ENCODE results near the gene FUT6.

FUT6 gene

DNA sequence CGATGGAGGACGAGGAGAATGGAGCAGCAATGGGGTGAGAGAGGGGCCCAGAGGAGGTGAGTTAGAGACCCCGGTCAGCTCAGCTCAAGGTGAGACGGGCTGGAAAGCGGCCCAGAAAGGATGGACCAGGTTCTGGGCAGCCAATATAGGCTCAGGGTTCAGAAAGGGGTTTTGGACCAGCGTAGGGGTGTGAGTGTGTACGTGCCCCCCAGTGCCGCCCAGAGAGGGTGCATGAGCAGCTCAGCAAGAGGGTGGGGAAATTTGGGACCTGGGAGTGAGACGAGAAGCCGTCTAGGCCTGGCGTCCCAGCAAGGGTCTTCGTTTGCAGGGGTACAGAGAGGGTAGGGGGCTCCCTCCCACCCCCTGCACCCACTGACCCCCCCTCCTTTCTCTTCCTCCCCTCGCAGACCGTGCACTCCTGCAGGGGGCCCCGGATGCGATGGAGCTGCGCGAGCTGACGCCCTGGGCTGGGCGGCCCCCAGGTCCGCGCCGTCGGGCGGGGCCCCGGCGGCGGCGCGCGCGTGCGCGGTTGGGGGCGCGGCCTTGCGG is 12.1 kb downstream of the FUT6 start:
- DNase-seq = no peak

DNA sequence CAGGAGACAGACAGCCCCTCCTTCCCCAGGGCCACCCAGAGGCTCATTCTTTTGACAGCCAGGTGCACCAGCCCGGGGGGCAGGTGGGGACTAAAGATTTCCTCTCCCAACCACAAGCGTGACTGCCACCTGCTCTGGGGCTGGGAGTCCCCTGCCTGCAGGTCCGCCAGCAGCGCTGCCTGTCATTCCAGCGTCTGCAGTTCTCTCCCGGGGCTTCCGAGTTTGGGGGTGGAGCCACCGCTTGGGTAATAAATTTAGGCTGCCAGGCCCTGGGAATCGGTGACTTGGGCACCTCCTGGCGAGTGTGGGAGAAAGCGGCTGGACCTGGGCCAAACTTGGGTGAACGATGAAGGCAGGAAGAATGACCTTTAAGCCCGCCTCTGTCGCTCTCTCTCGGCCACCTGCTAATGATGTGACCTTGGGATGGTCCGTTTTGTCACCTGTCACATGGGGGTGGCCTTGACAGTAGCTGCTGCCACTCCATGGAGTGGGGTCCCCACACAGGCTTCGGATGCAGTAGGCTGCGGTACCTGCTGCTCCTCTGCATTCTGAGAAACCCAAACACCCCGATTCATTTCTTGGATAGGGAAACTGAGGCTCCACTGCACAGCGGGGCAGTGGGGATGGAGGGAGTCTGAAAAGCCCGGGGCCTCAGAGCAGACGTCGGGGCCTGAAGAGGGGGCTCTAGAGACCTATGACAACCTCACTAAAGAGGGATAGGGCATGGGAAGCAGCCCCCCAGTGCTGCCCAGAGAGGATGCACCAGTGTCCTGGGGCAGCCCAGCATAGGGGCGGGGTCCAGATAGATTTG is 12.8 kb downstream of the FUT6 start:
- DNase-seq = peak; percentile 82

DNA sequence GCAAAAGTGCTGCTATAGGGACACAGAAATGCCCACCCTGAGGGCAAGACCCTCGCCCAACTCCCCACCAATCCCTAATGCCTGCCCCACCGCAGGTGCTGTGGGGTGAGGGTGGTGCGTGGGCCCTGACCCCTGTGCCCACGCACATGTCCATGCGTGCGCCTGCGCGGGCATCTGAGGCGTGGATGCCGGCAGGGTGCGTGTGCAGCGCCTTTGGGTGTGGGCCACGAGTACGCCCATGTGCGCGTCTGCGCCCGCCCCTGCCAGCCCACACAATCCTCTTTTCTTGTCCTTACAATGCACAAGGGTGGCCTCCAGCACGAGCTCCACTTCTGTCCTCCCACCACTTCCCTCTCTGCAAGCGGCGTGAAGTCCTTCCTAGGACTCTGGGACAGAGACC is 14.3 kb downstream of the FUT6 start:
- DNase-seq = no peak

DNA sequence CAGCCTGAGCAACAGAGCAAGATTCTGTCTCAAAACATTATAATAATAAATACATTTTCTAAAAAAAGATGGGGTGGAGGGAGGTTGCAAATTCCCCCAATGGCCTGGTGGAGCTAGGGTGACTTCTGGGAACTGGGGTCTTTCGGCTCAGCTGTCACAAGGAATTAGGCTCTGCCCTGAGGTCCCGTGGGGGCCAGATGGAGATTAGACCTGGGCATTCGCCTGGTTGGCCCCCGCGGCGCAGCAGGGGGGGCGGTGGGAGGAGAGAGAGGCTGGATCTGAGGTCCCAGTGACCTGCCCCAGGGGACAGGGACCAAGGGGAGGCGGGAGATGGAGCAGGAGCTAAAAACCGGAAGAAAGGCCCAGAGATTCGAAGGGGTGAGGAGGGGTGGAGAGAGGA is 14.8 kb downstream of the FUT6 start:
- peak; percentile 86 for DNase-seq

DNA sequence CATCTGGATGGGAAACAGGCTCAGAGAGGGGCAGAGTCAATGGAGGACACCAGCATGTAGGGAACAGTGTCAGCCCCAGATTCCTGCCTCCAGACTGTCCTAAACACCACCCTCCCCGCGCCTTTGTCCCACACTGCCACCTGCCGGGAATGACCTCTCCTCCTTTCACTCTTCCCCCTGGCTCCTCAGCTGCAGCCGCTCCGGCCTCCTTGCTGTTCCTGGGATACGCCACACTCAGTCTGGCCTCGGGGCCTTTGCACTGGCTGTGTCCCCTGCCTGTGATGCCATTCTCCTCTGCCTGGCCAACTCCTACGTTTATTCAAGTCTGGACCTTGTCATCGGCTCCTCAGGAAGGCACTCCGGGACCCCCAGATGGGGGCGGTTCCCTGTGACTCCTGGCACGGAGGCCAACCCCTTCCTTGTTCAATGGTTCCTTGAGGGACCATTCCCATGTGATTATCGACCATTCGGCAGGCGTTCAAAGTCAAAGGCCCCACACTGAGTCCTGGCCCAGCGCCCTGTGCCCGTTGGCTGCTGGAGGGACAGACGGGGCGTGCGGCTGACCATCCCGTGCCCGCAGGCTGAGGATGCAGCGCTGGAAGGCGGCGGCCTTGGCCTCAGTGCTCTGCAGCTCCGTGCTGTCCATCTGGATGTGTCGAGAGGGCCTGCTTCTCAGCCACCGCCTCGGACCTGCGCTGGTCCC is 15.8 kb downstream of the FUT6 start:
- peak; percentile 52 for DNase-seq

DNA sequence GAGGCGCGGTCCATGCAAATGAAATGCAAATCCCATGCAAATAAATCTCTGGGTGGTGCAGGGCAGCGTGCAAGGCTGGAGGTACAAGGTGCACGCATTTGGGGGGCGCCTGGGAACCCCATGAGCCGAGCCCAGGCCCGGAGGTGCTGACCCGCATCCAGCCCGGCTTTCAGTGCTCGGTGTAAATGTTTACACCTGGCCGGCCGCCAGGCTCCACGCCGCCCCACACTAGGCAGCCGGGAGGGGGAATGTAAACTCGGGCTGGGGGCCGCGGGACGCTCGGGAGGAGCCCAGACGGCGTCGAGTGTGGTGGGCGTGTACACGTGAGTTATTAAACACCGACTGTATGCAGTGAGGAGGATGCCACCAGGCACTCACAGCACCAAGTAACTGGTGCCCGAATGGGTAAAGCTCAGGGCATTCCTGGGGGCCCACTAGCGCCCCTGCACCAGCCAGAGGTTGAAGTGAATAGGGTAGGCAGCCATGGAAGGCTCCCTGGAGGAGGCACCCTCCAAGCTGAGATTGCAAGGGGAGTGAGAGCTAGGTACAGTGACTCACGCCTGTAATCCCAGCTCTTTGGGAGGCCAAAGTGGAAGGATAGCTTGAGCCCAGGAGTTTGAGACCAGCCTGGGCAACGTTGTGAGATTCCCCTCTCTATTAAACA is 17.2 kb downstream of the FUT6 start:
- DNase-seq = no peak

DNA sequence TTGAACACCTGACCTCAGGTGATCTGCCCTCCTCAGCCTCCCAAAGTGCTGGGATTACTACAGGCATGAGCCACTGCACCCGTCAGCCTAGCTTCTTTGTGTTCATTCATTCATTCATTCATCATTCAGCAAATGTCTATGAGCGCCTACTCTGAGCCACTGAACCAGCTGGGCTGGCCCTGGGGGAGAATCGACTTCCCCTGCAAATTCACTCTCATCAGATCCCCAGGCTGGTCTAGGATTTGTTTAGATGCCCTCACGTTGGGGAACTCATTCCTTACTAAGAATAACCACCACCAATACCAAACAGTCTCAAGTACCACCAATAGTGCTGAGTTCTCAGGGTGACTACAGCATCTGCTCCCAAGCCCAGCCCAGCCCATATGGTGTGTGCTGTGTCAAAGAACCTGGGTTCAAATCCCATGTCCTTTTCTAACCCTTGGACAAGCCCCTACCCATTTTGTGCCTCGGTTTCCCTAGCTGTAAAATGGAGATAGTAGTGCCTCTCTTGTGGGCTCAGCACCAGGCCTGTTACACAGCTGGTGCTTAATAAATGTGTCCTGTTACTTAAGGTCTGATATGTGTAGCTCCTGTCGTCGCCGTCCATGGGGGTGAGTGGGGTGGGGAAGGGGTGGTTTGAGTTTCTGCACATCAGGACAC is 17.9 kb downstream of the FUT6 start:
- DNase-seq = no peak

DNA sequence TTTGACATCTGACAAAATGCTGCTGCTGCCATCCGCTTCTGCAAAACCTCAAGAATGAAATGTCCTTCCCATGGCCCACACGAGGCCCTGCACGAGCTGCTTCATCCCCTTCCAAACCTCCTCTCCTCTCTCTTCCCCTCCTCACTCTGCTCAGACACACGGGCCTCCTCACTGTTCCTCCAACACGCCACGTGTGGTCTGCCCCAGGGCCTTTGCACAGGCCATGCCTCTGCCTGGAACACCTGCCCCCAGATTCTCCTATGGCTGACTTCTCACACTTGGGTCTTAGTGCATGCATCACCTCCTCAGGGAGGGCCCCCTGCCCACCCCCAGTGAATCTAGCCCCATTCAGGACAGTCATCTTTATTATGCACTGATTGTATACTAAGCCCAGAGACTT is 18.7 kb downstream of the FUT6 start:
- no peak for DNase-seq

DNA sequence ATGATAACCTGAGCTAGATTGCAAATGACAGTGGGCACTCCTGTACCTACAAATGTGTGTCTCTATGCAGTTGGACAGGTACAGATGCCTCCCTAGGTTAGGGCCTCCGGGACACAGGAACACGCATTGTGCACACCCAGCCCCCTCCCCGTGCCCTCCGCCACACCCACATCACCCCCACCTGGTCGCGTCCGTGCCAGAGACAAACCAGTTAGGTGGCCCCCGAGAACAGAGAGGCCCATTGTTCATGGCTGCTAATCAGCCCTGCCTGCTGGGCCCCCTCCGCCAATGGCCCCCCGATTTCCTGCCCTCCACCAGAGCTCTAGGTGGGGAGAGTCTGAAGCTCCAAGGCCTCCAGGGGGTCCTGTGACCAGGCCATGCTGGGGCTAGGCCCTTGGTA is 20.9 kb downstream of the FUT6 start:
- no peak for DNase-seq

DNA sequence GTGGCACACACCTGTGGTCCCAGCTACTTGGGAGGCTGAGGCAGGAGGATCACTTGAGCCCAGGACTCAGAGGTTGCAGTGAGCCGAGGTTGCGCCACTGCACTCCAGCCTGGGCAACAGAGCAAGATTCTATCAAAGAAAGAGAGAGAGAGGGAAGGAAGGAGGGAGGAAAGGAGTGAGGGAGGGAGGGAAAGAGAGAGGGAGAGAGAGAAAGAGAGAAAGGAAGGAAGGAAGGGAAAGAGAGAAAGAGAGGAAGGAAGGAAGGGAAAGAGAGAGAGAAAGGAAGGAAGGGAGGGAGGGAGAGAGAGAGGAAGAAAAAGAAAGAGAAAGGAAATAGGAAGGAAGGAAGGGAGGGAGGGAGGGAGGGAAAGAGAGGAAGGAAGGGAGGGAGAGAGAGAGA is 22.3 kb downstream of the FUT6 start:
- no peak for DNase-seq

DNA sequence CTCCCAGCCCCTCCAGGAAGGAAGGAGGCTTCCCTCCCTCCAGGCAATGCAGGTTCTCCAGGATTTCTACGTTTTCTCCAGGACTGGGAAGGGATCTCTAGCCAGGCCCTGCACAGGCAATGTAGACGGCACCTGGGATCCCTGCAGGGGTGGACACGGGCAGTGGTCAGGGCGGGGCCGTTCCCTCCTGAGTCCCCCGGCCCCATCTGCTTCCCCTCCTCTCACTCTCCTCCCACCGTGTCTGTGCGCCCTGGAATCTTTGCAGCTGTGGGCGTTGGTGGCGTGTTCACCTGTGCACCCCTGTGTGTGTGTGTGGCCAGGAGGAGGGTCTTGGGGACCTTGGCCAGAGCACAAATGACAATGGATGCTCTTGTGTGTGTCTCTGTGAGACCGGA is 24.7 kb downstream of the FUT6 start:
- DNase-seq = no peak

DNA sequence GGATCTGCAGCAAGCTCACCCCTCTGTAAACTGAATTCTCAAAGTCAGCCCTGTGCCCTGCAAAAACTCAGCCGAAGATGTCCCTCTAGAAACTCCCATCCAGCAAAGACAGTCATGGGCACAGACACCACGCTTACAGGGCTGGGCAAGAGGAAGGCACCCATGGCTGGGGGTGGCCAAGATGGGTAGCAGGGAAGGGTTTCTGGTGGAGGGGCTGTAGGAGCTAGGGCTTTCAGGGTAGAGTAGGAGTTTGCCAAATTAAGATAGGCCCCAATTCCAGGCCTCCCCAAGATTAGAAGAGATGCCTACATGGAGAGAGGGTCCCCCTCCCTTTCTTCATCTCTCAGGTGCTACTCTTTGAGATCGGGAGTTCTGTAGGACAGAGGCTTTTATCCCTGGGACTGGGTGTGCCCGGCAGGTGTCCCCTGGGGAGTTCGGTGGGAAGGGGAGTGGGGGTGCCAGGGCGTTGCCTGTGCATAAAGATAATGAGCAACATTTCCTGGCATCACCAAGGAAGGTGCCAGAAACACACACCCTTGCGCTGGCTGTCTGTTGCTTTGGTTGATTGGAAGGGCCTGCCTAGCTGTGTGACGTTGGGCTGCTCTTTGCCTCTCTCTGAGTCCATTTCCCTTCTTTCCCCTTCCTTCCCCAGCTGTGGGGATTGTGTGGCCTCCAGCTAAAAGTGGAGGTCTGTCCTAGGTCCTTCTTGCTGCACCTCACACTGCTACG is 25.2 kb downstream of the FUT6 start:
- no peak for DNase-seq

DNA sequence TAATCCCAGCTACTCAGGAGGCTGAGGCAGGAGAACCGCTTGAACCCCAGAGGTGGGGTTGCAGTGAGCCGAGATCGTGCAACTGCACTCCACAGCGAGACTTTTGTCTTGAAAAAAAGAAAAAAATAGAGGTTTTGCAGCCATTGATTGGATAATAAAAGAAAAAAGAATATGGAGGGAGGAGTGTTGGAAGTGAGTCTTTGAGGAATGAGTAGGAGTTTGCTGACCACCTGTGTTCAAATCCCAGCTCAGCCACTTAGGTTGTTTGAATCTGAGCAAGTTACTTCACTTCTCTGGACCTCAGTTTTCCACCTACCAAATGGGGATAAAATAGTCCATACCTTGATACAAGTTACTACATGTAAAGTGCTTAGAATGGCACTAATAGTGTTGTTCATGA is 28.4 kb downstream of the FUT6 start:
- no peak for DNase-seq

DNA sequence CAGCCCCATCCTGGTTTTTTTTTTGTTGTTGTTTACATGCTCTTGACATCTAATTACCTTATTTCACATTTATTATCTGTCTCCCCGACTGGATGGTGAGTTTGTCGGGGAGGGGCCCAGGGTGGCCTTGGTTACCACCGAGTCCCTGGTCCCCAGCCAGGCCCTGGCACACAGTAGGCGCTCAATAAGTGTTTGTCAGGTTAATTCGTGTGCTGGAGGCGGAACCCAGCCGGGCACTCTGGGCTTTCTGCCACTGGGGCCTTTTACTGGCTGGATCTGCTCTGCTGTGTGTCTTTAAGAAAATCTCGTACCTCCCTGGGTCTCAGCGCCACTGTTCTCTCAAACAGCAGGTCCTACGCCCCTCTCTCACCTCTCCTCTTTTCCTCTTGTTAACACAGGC is 30.0 kb downstream of the FUT6 start:
- no peak for DNase-seq

DNA sequence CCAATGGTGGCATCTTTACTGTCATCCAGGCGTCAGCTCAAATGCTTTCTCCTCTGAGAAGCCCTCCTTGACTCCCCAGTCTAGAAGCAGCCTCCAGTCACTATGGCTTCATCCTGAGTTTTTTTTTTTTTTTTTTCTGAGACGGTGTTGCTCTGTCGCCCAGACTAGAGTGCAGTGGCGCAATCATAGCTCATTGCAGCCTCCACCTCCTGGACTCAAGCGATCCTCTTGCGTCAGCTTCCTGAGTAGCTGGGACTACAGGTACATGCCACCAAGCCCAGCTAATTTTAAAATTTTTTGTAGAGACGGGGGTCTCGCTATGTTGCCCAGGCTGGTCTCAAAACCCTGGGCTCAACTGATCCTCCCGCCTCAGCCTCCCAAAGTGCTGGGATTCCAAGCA is 30.4 kb downstream of the FUT6 start:
- no peak for DNase-seq

DNA sequence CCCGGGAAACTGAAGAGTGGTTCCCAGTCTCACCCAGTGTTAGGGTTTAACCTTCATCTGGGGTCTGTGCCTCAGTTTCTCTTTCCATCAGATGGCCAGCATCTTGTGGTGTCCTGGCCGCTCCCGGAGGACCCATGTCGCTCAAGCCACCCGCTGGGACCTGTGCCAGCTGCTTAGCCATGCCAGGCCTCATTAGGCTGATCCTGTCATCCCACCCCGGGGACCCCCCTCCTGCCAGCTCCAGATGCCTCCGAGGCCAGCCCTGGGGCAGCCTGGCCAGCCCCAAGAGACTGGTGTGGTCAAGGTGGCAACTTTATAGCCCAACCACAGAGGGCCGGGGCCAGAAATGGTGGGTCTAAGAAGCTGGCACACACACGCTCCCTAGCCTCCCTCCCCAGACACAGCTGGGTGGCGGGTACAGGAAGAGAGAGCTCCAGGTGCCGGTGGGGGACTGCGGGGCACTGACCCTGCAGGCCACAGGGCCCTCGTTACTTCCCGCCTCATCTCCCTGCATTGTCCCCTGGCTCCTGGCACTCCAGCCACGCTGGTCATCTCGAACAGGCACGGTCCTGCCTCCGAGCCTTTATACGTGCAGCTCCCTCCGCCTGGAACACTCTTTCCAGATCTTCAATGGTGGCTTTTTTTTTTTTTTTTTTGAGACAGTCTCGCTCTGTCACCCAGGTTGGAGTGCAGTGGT is 31.2 kb downstream of the FUT6 start:
- DNase-seq = no peak

DNA sequence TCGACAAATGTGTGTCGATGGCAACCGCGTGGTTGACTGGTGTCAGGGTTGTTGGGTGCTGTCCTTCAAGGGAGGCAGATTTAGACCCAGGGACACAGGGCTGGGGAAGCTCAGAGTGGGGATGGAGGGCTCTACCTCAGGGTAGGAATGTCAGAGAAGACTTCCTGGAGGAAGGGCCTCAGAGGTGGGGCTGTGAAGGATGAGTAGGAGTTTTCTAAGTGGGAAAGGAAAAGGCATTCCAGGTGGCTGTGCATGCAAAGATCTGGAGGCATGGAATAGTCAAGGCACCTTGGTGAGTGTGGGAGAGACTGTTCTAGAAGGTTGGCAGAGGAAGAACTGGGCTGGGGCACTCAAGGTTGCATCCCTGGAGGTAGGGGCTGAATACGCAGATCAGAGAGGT is 32.6 kb downstream of the FUT6 start:
- no peak for DNase-seq

DNA sequence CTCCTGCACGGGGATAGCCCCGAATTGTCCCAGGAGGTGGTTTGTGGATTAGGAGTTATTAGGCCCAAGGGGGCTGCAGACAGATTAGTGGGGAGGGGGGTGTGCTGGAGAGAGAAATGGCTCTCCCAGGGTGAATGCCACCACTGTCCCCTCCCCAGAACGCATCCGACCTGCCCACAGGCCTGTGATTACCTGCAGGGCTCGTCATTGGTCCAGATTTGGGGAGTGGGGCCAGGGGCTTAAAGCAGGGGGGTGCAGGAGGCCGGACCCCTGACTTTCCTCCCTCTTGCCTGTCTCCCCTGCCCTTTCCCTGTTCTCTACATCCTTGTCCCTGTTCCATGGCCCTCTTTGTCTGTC is 33.4 kb downstream of the FUT6 start:
- DNase-seq = no peak

DNA sequence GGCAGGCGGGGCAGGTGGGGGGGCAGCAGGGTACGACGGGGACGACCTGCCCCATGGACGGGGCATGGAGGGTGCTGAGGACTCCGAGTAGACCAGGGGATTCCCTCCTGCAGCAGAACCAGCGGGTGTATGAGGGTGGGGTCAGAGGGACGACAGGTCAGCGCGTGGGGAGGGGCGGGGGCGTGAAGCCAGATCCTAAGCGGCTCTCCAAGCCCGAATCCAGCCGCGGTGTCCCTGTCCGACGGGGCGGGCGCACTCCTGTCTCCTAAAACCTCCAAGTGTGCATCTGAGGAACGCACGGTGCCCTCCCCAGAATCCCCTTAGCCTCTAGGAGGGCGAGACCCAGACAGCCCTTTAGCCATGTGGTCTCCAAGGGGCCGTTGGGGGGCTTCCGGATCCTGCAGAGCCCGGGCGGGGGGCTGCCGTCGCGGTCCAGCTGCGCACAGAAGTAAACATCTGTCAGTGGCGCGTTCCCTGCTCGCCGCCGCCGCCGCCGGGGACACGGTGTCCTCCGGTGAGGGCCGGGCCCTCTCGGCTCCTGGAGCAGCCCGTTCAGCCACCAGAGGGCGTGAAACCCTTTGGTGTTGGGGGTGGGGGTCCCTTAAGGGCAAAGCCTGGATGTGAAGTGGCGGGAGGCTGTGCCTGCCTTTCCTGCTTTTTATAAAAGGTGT is 33.9 kb downstream of the FUT6 start:
- DNase-seq = peak; percentile 89

DNA sequence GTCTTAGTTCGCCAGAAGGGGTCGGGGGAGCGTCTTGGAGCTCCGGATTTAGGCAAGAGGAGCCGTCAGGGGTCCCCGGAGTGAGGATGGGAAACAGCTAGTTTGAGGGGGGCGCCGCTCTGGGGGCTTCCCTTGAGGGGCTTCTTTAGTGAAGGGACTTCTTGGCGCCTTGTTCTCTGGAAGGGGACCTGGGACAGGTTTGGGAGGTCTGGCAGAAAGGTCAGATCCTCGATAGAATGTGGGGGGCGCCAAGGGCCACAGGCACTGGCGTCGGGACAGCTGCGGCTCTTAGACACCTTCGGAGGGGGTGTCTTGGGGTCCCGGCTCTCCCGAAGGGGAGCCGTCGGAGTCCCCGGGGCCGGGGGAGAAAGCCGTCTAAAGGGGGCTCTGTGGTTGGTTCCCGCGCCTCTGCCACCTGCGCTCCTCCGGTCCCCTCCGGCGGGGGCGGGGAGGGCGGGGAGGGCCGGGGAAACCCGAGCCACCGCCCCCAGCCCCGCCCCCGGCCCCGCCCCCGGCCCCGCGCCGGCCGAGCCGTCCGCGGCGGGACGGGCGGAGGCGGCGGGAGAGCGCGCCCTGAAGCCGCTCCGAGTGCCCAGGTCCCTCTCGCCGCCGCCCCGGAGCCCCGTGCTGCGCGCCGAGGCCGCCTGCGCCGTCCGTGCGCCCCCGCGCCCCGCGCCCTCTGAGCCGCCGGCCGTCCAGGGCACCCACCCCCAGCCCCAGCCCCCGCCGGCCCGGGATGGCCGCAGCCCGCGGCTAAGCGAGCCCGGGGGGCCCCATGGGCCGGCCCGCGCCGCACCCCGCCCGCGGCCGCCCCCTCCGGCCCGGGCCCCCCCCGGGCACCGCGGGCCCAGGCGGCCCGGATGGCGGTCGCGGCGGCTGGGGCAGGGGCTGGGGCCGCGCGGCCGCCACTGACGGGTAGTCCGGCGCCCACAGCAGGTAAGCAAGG is 34.7 kb downstream of the FUT6 start, which contains the start of gene NRTN:
Gene NRTN, plus strand, starts transcription at position 552 of the 946 bp plus-strand sequence. CDS start 19,099 bp downstream, outside the sequence.
- DNase-seq = peak; percentile 70

Measured in NCI-H82 (cell line).